ENCODE data around the gene LTBP3.

Gene LTBP3

GRCh38 chr11:65505466-65506289 is 52.5 kb downstream of the LTBP3 start:
- peak; percentile 42 for DNase-seq

GRCh38 chr11:65504674-65505465 is 53.3 kb downstream of the LTBP3 start:
- DNase-seq = peak; percentile 38

GRCh38 chr11:65503949-65504673 is 54.0 kb downstream of the LTBP3 start:
- peak; percentile 48 for DNase-seq

GRCh38 chr11:65503368-65503948 is 54.7 kb downstream of the LTBP3 start:
- no peak for DNase-seq

GRCh38 chr11:65502555-65503367 is 55.4 kb downstream of the LTBP3 start:
- peak; percentile 54 for DNase-seq

GRCh38 chr11:65502274-65502554 is 55.9 kb downstream of the LTBP3 start:
- no peak for DNase-seq

GRCh38 chr11:65501472-65502273 is 56.5 kb downstream of the LTBP3 start:
- peak; percentile 51 for DNase-seq

- peak; percentile 51 for DNase-seq
Measured at GRCh38 chr11:65501186-65501471, 57.0 kb downstream of the LTBP3 start.

GRCh38 chr11:65500387-65501185 is 57.6 kb downstream of the LTBP3 start:
- DNase-seq = peak; percentile 54

- peak; percentile 52 for DNase-seq
Measured at GRCh38 chr11:65499713-65500386, 58.3 kb downstream of the LTBP3 start.

- peak; percentile 94 for DNase-seq
Measured at GRCh38 chr11:65498977-65499712, 59.0 kb downstream of the LTBP3 start, which contains the start of gene MALAT1. Gene MALAT1, plus strand, starts transcription at chr11:65499045.

GRCh38 chr11:65498727-65498976 is 59.5 kb downstream of the LTBP3 start:
- no peak for DNase-seq

- DNase-seq = peak; percentile 53
Measured at GRCh38 chr11:65498042-65498726, 60.0 kb downstream of the LTBP3 start.

GRCh38 chr11:65497141-65498041 is 60.8 kb downstream of the LTBP3 start:
- DNase-seq = peak; percentile 99

- DNase-seq = no peak
Measured at GRCh38 chr11:65496304-65497140, 61.6 kb downstream of the LTBP3 start.

- DNase-seq = peak; percentile 44
Measured at GRCh38 chr11:65493367-65494176, 64.6 kb downstream of the LTBP3 start.

Measured in NCI-H446 treated with DMSO at 0.1 percent for 48 hours (cell line).